BLaER1 treated with 17β-estradiol and CSF1 and Interleukin-3, amounts not matched to agents 10 nM and 100 nM (cell line): ENCODE measurements around the gene CAGE1.
"Not testable (repeated sequence)": the region's sequence is repeated elsewhere in the genome, so short reads cannot be mapped to it uniquely, and the experiment has no call there.

Experiments used
- H3K27ac ChIP-seq, 11 experiments: shearing (Covaris generic); formaldehyde crosslinking; 2 replicates each; pipeline ENCODE4 v1.8.1; 2022
- H3K27me3 ChIP-seq, 11 experiments: shearing (Covaris generic); formaldehyde crosslinking; 2 replicates each; pipeline ENCODE4 v1.8.1; 2022
- H3K36me3 ChIP-seq, 11 experiments: shearing (Covaris generic); formaldehyde crosslinking; 2 replicates each; pipeline ENCODE4 v1.8.1; 2022
- H3K4me1 ChIP-seq, 10 experiments: shearing (Covaris generic); formaldehyde crosslinking; 2 replicates each; pipeline ENCODE4 v1.8.1; 2022
- H3K4me2 ChIP-seq, 11 experiments: shearing (Covaris generic); formaldehyde crosslinking; 2 replicates each; pipeline ENCODE4 v1.8.1; 2022
- H3K4me3 ChIP-seq, 10 experiments: shearing (Covaris generic); formaldehyde crosslinking; 2 replicates each; pipeline ENCODE4 v1.8.1; 2022
- H3K9ac ChIP-seq, 11 experiments: shearing (Covaris generic); formaldehyde crosslinking; 2 replicates each; pipeline ENCODE4 v1.8.1; 2022
- H3K9me3 ChIP-seq, 11 experiments: shearing (Covaris generic); formaldehyde crosslinking; replicated peaks in 1 of 11; 2 replicates each; pipeline ENCODE4 v1.8.1; 2022
- H4K20me1 ChIP-seq, 11 experiments: shearing (Covaris generic); formaldehyde crosslinking; 2 replicates each; pipeline ENCODE4 v1.8.1; 2022
- Cebpa-rat ChIP-seq, 11 experiments: shearing (Covaris generic); IDR thresholded peaks; 2 replicates each; pipeline ENCODE4 v1.8.1; 2022

CAGE1 gene

GRCh38 chr6:7332090-7332745 is 57.3 kb downstream of the CAGE1 start:
- H3K4me1 ChIP-seq: peaks cover 0 to 28% (median 4%) of the 10 kb centered on the region in 10 experiments; a peak in 10 of 20 replicates
- no peaks in the 10 kb centered on the region for H3K36me3 ChIP-seq
- H3K4me2 ChIP-seq: peak overlapping the region in 2 of 11 experiments; percentile 24 to 37; a peak in 4 of 22 replicates
- no peak for TF ChIP-seq Cebpa-rat (IDR thresholded peaks at IDR 0.05)
- H3K4me3 ChIP-seq: no peak overlapping the region
- no peak overlapping the region for H3K27ac ChIP-seq
- H3K9me3 ChIP-seq: no peaks in the 10 kb centered on the region
- no peaks in the 10 kb centered on the region for H3K27me3 ChIP-seq
- H3K9ac ChIP-seq: no peak overlapping the region
- no peaks in the 10 kb centered on the region for H4K20me1 ChIP-seq

- no peaks in the 10 kb centered on the region for H4K20me1 ChIP-seq
- no peak for TF ChIP-seq Cebpa-rat (IDR thresholded peaks at IDR 0.05)
- no peak overlapping the region for H3K9ac ChIP-seq
- H3K27me3 ChIP-seq: no peaks in the 10 kb centered on the region
- no peaks in the 10 kb centered on the region for H3K9me3 ChIP-seq
- H3K4me2 ChIP-seq: peak overlapping the region in 2 of 11 experiments; percentile 24 to 37; a peak in 3 of 22 replicates
- H3K4me1 ChIP-seq: peaks cover 0 to 36% (median 11%) of the 10 kb centered on the region in 10 experiments; a peak in 15 of 20 replicates
- no peaks in the 10 kb centered on the region for H3K36me3 ChIP-seq
- H3K4me3 ChIP-seq: no peak overlapping the region
- no peak overlapping the region for H3K27ac ChIP-seq
Observed at GRCh38 chr6:7331452-7331851, 58.1 kb downstream of the CAGE1 start.

GRCh38 chr6:7328243-7328642 is 61.3 kb downstream of the CAGE1 start:
- H4K20me1 ChIP-seq: no peaks in the 10 kb centered on the region
- peak overlapping the region in 5 of 11 experiments; percentile 31 to 69 (median 39); a peak in 6 of 22 replicates for H3K4me2 ChIP-seq
- peaks cover 0 to 3% (median 0%) of the 10 kb centered on the region in 11 experiments; a peak in 2 of 22 replicates for H3K9me3 ChIP-seq
- no peak for TF ChIP-seq Cebpa-rat (IDR thresholded peaks at IDR 0.05)
- H3K4me1 ChIP-seq: peaks cover 9 to 65% (median 35%) of the 10 kb centered on the region in 10 experiments; a peak in 18 of 20 replicates
- H3K4me3 ChIP-seq: no peak overlapping the region
- no peak overlapping the region for H3K27ac ChIP-seq
- H3K9ac ChIP-seq: no peak overlapping the region
- H3K36me3 ChIP-seq: no peaks in the 10 kb centered on the region
- no peaks in the 10 kb centered on the region for H3K27me3 ChIP-seq

GRCh38 chr6:7325750-7326149 is 63.8 kb downstream of the CAGE1 start:
- no peak for TF ChIP-seq Cebpa-rat (IDR thresholded peaks at IDR 0.05)
- H3K4me1 ChIP-seq: peaks cover 9 to 59% (median 35%) of the 10 kb centered on the region in 10 experiments; a peak in 18 of 20 replicates
- peak overlapping the region in 2 of 11 experiments; percentile 16 to 73; a peak in 2 of 22 replicates for H3K27ac ChIP-seq
- peaks cover 0 to 3% (median 0%) of the 10 kb centered on the region in 11 experiments; a peak in 2 of 22 replicates for H3K9me3 ChIP-seq
- H3K4me2 ChIP-seq: peak overlapping the region in 6 of 11 experiments; percentile 53 to 80 (median 76); a peak in 11 of 22 replicates
- H3K4me3 ChIP-seq: no peak overlapping the region
- no peak overlapping the region for H3K9ac ChIP-seq
- H4K20me1 ChIP-seq: no peaks in the 10 kb centered on the region
- H3K36me3 ChIP-seq: no peaks in the 10 kb centered on the region
- no peaks in the 10 kb centered on the region for H3K27me3 ChIP-seq

GRCh38 chr6:7324520-7324919 is 65.0 kb downstream of the CAGE1 start:
- peak overlapping the region; percentile 27 to 86 (median 64); a peak in 20 of 22 replicates for H3K4me2 ChIP-seq
- peaks cover 0 to 3% (median 0%) of the 10 kb centered on the region in 11 experiments; a peak in 2 of 22 replicates for H3K9me3 ChIP-seq
- peak overlapping the region in 6 of 11 experiments; percentile 20 to 65 (median 39); a peak in 10 of 22 replicates for H3K9ac ChIP-seq
- peak overlapping the region in 10 of 11 experiments; percentile 13 to 79 (median 59); a peak in 17 of 22 replicates for H3K27ac ChIP-seq
- TF ChIP-seq Cebpa-rat (IDR thresholded peaks at IDR 0.05): peak in 2 of 11 experiments; percentile 27 to 32; a peak in 2 of 22 replicates
- no peaks in the 10 kb centered on the region for H3K27me3 ChIP-seq
- H3K36me3 ChIP-seq: no peaks in the 10 kb centered on the region
- H3K4me1 ChIP-seq: peaks cover 9 to 59% (median 35%) of the 10 kb centered on the region in 10 experiments; a peak in 19 of 20 replicates
- no peak overlapping the region; a peak in 1 of 20 replicates for H3K4me3 ChIP-seq
- H4K20me1 ChIP-seq: no peaks in the 10 kb centered on the region

- no peak overlapping the region for H3K9ac ChIP-seq
- H4K20me1 ChIP-seq: no peaks in the 10 kb centered on the region
- peaks cover 0 to 3% (median 0%) of the 10 kb centered on the region in 11 experiments; a peak in 2 of 22 replicates for H3K9me3 ChIP-seq
- H3K27ac ChIP-seq: no peak overlapping the region
- H3K27me3 ChIP-seq: no peaks in the 10 kb centered on the region
- TF ChIP-seq Cebpa-rat (IDR thresholded peaks at IDR 0.05): no peak
- peak overlapping the region in 2 of 11 experiments; percentile 82 to 86; a peak in 2 of 22 replicates for H3K4me2 ChIP-seq
- no peaks in the 10 kb centered on the region for H3K36me3 ChIP-seq
- no peak overlapping the region for H3K4me3 ChIP-seq
- H3K4me1 ChIP-seq: peaks cover 9 to 52% (median 33%) of the 10 kb centered on the region in 10 experiments; a peak in 19 of 20 replicates
Observed at GRCh38 chr6:7323074-7323473, 66.5 kb downstream of the CAGE1 start.

- H3K9ac ChIP-seq, H3K4me2 ChIP-seq, H4K20me1 ChIP-seq, H3K27me3 ChIP-seq, H3K4me3 ChIP-seq, H3K36me3 ChIP-seq, H3K9me3 ChIP-seq, H3K27ac ChIP-seq: not testable (repeated sequence)
- H3K4me1 ChIP-seq: peaks cover 9 to 41% (median 29%) of the 10 kb centered on the region in 10 experiments; a peak in 19 of 20 replicates
Observed at GRCh38 chr6:7321866-7322265, 67.7 kb downstream of the CAGE1 start.

GRCh38 chr6:7319406-7319805 is 70.1 kb downstream of the CAGE1 start:
- not testable (repeated sequence) for H3K27me3 ChIP-seq, H3K4me3 ChIP-seq, H3K36me3 ChIP-seq, H3K9ac ChIP-seq, H3K27ac ChIP-seq, H4K20me1 ChIP-seq
- H3K4me2 ChIP-seq: peak overlapping the region in 1 of 11 experiments; percentile 1; a peak in 1 of 22 replicates
- H3K9me3 ChIP-seq: peaks cover 0 to 18% (median 11%) of the 10 kb centered on the region in 11 experiments; a peak in 14 of 22 replicates
- H3K4me1 ChIP-seq: peaks cover 13 to 23% (median 18%) of the 10 kb centered on the region in 10 experiments

GRCh38 chr6:7317538-7317937 is 72.0 kb downstream of the CAGE1 start:
- no peaks in the 10 kb centered on the region for H3K36me3 ChIP-seq
- H3K27me3 ChIP-seq: no peaks in the 10 kb centered on the region
- peaks cover 0 to 3% (median 1%) of the 10 kb centered on the region in 11 experiments; a peak in 5 of 22 replicates for H4K20me1 ChIP-seq
- H3K4me1 ChIP-seq: peaks cover 12 to 25% (median 21%) of the 10 kb centered on the region in 10 experiments
- H3K9ac ChIP-seq: no peak overlapping the region
- no peak for TF ChIP-seq Cebpa-rat (IDR thresholded peaks at IDR 0.05)
- no peak overlapping the region for H3K4me2 ChIP-seq
- H3K4me3 ChIP-seq: no peak overlapping the region
- no peak overlapping the region for H3K27ac ChIP-seq
- peaks cover 0 to 15% (median 10%) of the 10 kb centered on the region in 11 experiments; a peak in 14 of 22 replicates for H3K9me3 ChIP-seq
